Neural cell (in vitro differentiated cells): ENCODE results near the gene SLC29A3. TPM values are rescaled to one million over a fixed set of nuclear protein-coding genes. Genes with fewer than 3 reads are reported as not detected.

ENCODE experiments used
- H2AFZ ChIP-seq: fragments of 200-600, 300-800 bp; sonication (generic), shearing (Covaris generic); 2 replicates; pipeline ENCODE4 v1.6.0; 2014; ENCODE audit warnings: low read depth, mild to moderate bottlenecking, antibody characterized with exemption, low read length, moderate library complexity
- H3F3A ChIP-seq: fragments of 200-600 bp; shearing (Covaris generic); 2 replicates; pipeline ENCODE4 v1.6.1; 2016; ENCODE audit warnings: mild to moderate bottlenecking, moderate library complexity, mixed read lengths, antibody characterized with exemption, low read length; ENCODE audit not compliant: insufficient read depth, poor library complexity, severe bottlenecking
- H3K27ac ChIP-seq: fragments of 200-600, 300-800 bp; sonication (generic), shearing (Covaris generic); 2 replicates; pipeline ENCODE4 v1.5.1; 2014; ENCODE audit warnings: mild to moderate bottlenecking, low read length, moderate library complexity
- H3K27me3 ChIP-seq: fragments of 300-800, 200-600 bp; sonication (generic), shearing (Covaris generic); 2 replicates; pipeline ENCODE4 v1.6.0; 2014; ENCODE audit warnings: mild to moderate bottlenecking, low read depth, low read length, moderate library complexity; ENCODE audit not compliant: insufficient read depth
- H3K36me3 ChIP-seq: fragments of 300-800, 200-600 bp; sonication (generic), shearing (Covaris generic); 2 replicates; pipeline ENCODE4 v1.5.1; 2014; ENCODE audit warnings: mild to moderate bottlenecking, antibody characterized with exemption, low read length, moderate library complexity; ENCODE audit not compliant: insufficient read depth
- H3K4me2 ChIP-seq: fragments of 300-800, 200-600 bp; sonication (generic), shearing (Covaris generic); 2 replicates; pipeline ENCODE4 v1.6.0; 2014; ENCODE audit warnings: mild to moderate bottlenecking, low read length
- H3K4me3 ChIP-seq: fragments of 300-800, 200-600 bp; sonication (generic), shearing (Covaris generic); 2 replicates; pipeline ENCODE4 v1.5.1; 2014; ENCODE audit warnings: mild to moderate bottlenecking, low read length, moderate library complexity
- H3K79me2 ChIP-seq: fragments of 200-600 bp; shearing (Covaris generic); replicated peaks from 2 replicates; pipeline ENCODE4 v1.6.0; 2014; ENCODE audit warnings: mild to moderate bottlenecking, low read length, moderate library complexity; ENCODE audit not compliant: insufficient read depth
- H3K9ac ChIP-seq: fragments of 300-800, 200-600 bp; sonication (generic), shearing (Covaris generic); 2 replicates; pipeline ENCODE4 v1.6.1; 2016; ENCODE audit warnings: mild to moderate bottlenecking, low read length, mixed read lengths
- H3K9me2 ChIP-seq: fragments of 200-600 bp; shearing (Covaris generic); 2 replicates; pipeline ENCODE4 v1.6.1; 2016; ENCODE audit warnings: mild to moderate bottlenecking, low read length, mixed read lengths; ENCODE audit not compliant: insufficient read depth
- H3K9me3 ChIP-seq: fragments of 200-600, 300-800 bp; sonication (generic), shearing (Covaris generic); 2 replicates; pipeline ENCODE4 v1.6.1; 2016; ENCODE audit warnings: mild to moderate bottlenecking, mixed run types, low read length, moderate library complexity, mixed read lengths
- H4K20me1 ChIP-seq: fragments of 200-600 bp; shearing (Covaris generic); 2 replicates; pipeline ENCODE4 v1.6.1; 2016; ENCODE audit warnings: mild to moderate bottlenecking, mixed run types; ENCODE audit not compliant: insufficient read depth
- EP300 ChIP-seq: fragments of 450-650 bp; conservative IDR thresholded peaks from 2 replicates; pipeline ENCODE4 v1.6.1; 2014; ENCODE audit warnings: antibody characterized with exemption, mild to moderate bottlenecking, moderate library complexity; ENCODE audit not compliant: poor library complexity, severe bottlenecking
- EZH2 ChIP-seq: fragments of 200-600, 300-800 bp; shearing (Covaris generic), sonication (generic); IDR thresholded peaks from 2 replicates; pipeline ENCODE4 v1.6.1; 2014; ENCODE audit warnings: antibody characterized with exemption, low read length, borderline replicate concordance, mild to moderate bottlenecking; ENCODE audit not compliant: insufficient read depth, poor library complexity, severe bottlenecking
- MXI1 ChIP-seq: fragments of 450-650 bp; conservative IDR thresholded peaks from 2 replicates; pipeline ENCODE4 v1.6.1; 2014; ENCODE audit warnings: antibody characterized with exemption, mild to moderate bottlenecking; ENCODE audit not compliant: poor library complexity, severe bottlenecking
- POLR2AphosphoS5 ChIP-seq: IDR thresholded peaks from 2 replicates; pipeline ENCODE4 v1.6.1; 2012
- RAD21 ChIP-seq: fragments of 450-650 bp; conservative IDR thresholded peaks from 2 replicates; pipeline ENCODE4 v1.6.1; 2014; ENCODE audit warnings: antibody characterized with exemption, mild to moderate bottlenecking, moderate library complexity
- SMC3 ChIP-seq: fragments of 450-650 bp; conservative IDR thresholded peaks from 2 replicates; pipeline ENCODE4 v1.6.1; 2014; ENCODE audit warnings: antibody characterized with exemption, mild to moderate bottlenecking, moderate library complexity; ENCODE audit not compliant: poor library complexity
- TAF1 ChIP-seq: IDR thresholded peaks from 2 replicates; pipeline ENCODE4 v1.6.1; 2012; ENCODE audit warnings: low read depth
- polyA plus RNA-seq: library from polyadenylated mRNA; depleted of rRNA; stranded (reverse); fragments of >200 nt; gene quantifications from 2 replicates; pipeline ENCODE4 v1.2.3, GENCODE V29; 2014
- TF ChIP-seq, protein P1 (sequence below): IDR thresholded peaks from 2 replicates; pipeline ENCODE4 v1.6.1; 2012; ENCODE audit warnings: borderline replicate concordance
- TF ChIP-seq, protein P2 (sequence below): fragments of 450-650 bp; IDR thresholded peaks from 2 replicates; pipeline ENCODE4 v1.5.1; 2014; ENCODE audit warnings: antibody characterized with exemption, mild to moderate bottlenecking, moderate library complexity; ENCODE audit not compliant: poor library complexity, severe bottlenecking

SLC29A3 gene
- polyA plus RNA-seq, 1 donor from 2014 or later, result 2.3 TPM

DNA sequence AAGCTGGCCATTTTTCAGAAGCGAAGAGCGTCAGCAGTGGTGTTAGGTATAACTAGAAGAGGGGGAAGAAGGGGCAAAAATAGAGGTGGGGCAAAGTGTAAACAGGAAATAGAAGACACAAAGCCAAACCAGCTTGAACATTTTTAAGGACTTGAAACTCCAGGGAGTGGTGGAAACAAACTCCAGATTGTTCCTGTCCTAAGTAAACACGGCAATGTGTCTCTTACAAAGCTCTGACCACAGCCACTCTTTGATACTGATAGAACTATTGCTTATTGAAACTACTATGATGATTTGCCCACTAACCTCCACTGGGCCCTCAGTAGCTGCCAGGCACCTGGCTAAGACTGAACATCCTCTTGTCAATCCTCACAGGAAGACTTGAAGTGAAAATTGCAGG is 56.9 kb downstream of the SLC29A3 start:
- Histone ChIP-seq H3K4me2 (no peak overlapping the region), H3K9ac (no peak overlapping the region), H3K4me3 (no peak overlapping the region), H3F3A (no peaks in the 10 kb centered on the region), H3K36me3 (no peaks in the 10 kb centered on the region), H3K27ac (no peak overlapping the region), H3K27me3 (no peaks in the 10 kb centered on the region), H2AFZ (no peak overlapping the region), H3K79me2 (no peaks in the 10 kb centered on the region), H4K20me1 (no peaks in the 10 kb centered on the region), H3K9me3 (no peaks in the 10 kb centered on the region), H3K9me2 (no peaks in the 10 kb centered on the region)
- TF ChIP-seq, protein P1, sequence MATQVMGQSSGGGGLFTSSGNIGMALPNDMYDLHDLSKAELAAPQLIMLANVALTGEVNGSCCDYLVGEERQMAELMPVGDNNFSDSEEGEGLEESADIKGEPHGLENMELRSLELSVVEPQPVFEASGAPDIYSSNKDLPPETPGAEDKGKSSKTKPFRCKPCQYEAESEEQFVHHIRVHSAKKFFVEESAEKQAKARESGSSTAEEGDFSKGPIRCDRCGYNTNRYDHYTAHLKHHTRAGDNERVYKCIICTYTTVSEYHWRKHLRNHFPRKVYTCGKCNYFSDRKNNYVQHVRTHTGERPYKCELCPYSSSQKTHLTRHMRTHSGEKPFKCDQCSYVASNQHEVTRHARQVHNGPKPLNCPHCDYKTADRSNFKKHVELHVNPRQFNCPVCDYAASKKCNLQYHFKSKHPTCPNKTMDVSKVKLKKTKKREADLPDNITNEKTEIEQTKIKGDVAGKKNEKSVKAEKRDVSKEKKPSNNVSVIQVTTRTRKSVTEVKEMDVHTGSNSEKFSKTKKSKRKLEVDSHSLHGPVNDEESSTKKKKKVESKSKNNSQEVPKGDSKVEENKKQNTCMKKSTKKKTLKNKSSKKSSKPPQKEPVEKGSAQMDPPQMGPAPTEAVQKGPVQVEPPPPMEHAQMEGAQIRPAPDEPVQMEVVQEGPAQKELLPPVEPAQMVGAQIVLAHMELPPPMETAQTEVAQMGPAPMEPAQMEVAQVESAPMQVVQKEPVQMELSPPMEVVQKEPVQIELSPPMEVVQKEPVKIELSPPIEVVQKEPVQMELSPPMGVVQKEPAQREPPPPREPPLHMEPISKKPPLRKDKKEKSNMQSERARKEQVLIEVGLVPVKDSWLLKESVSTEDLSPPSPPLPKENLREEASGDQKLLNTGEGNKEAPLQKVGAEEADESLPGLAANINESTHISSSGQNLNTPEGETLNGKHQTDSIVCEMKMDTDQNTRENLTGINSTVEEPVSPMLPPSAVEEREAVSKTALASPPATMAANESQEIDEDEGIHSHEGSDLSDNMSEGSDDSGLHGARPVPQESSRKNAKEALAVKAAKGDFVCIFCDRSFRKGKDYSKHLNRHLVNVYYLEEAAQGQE, result no peak
- TF ChIP-seq RAD21 (no peak), TAF1 (no peak), POLR2AphosphoS5 (no peak)

DNA sequence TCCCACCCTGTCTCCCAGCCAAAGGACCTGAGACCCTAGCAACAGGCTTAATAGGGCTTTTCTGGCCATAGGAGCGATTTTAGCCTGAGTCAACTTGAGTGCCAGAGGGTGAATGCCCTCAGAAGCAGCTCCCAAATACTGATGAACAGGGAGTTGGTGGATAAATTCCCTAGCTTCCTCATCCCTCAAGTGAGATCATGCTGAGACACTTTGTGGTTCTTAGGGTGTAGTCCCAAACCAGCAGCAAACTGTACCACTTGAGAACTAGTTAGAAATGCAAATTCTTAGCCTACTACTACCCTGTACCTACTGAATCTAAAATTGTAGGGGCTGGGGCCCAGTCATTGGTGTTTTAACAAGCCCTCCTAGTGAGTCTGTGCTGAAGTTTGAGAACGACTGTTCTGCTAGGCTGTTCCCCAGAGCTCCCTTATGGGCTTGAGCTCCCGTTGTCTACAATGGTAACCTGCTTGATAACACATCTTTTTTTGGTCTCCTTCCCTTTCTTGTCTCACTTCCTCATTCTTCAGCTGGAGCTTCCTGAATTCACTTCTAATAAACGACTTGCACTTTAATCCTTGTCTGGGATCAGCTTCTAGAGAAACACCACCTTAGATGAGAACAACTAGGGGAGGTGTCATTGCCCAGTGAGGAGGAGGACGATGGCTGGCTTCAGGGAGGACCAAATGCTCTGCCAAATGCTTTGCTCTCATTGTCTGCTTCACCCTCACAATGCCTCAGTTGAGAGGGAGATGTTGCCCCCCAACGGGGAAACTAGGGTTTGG is 59.5 kb downstream of the SLC29A3 start:
- Histone ChIP-seq H3K9me3 (no peaks in the 10 kb centered on the region), H3K27me3 (no peaks in the 10 kb centered on the region), H3K4me3 (no peak overlapping the region), H3K9me2 (no peaks in the 10 kb centered on the region), H3F3A (no peaks in the 10 kb centered on the region), H3K27ac (no peak overlapping the region), H3K79me2 (no peaks in the 10 kb centered on the region), H4K20me1 (no peaks in the 10 kb centered on the region), H2AFZ (no peak overlapping the region), H3K9ac (no peak overlapping the region), H3K36me3 (no peaks in the 10 kb centered on the region), H3K4me2 (no peak overlapping the region)
- TF ChIP-seq, protein P1, result no peak
- TF ChIP-seq RAD21, result no peak
- TF ChIP-seq EZH2, result no peak
- no peak for TF ChIP-seq TAF1
- TF ChIP-seq POLR2AphosphoS5, result no peak
- TF ChIP-seq SMC3, result no peak
- no peak for TF ChIP-seq EP300
- TF ChIP-seq MXI1, result no peak
- TF ChIP-seq, protein P2, sequence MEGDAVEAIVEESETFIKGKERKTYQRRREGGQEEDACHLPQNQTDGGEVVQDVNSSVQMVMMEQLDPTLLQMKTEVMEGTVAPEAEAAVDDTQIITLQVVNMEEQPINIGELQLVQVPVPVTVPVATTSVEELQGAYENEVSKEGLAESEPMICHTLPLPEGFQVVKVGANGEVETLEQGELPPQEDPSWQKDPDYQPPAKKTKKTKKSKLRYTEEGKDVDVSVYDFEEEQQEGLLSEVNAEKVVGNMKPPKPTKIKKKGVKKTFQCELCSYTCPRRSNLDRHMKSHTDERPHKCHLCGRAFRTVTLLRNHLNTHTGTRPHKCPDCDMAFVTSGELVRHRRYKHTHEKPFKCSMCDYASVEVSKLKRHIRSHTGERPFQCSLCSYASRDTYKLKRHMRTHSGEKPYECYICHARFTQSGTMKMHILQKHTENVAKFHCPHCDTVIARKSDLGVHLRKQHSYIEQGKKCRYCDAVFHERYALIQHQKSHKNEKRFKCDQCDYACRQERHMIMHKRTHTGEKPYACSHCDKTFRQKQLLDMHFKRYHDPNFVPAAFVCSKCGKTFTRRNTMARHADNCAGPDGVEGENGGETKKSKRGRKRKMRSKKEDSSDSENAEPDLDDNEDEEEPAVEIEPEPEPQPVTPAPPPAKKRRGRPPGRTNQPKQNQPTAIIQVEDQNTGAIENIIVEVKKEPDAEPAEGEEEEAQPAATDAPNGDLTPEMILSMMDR, result no peak
